GM18517 (cell line): ENCODE measurements around the gene ACCSL.

Experiments
- ATAC-seq: cut with Tn5 transposase; IDR thresholded peaks from one replicate; pipeline ENCODE4 v1.9.1; 2021; ENCODE audit warnings: mild to moderate bottlenecking, moderate library complexity; ENCODE audit not compliant: unreplicated experiment

The ACCSL gene

DNA sequence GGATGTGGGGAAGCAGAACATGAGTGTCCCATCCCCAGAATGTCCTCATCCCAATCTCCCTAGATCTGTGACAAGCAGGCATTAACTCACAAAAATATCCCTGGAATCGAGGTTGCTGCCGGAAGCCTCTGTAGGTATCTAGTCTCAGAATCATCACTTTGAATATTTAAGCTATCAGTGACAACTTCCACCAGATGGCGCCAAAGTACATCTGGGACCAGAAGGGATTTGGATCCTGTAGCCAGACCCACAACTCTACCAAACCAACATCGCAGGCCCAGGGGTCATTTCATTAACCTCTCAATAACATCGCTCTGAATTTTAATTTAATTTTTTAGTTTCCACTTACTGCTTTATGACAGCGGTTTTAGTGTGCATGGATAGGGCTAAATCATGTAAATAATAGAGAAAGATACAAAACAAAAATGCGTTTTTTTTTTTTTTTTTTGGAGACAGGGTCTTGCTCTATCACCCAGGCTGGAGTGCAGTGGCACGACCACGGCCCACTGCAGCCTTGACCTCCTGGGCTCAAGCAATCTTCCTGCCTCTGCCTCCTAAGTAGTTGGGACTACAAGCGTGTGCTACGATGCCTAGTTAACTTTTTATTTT, 46.6 kb downstream of the ACCSL start:
- peak; percentile 54 for ATAC-seq

DNA sequence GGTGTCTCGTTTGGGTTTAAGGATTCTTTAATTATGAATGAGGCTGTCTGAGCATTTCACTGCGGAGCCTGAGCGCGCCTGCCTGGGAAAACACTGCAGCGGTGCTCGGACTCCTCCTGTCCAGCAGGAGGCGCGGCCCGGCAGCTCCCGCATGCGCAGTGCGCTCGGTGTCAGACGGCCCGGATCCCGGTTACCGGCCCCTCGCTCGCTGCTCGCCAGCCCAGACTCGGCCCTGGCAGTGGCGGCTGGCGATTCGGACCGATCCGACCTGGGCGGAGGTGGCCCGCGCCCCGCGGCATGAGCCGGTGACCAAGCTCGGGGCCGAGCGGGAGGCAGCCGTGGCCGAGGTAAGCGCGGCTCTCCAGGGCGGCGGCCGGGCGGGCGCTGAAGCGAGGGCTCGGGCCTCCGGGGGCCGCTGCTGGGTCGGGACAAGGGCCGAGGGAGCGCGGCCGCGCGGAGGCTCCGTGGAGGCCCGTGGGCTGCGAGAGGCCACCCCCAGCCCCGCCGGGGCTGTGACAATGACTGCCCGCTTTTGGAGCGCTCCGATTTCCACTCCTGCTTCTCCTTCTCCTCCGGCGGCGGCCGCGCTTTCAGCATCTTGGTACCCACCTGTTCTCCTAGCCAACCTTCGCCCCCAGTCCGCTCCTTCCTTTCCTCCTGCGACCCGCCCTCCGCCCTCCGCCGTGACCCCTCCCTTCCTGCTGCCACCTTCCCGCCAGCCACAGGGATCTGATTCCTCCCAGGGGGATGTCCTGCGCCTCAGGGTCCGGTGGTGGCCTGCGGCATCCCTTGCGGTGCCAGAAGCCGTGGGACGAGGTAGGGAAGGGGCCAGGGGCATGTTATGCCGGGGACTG, 48.0 kb downstream of the ACCSL start, which contains the start of gene EXT2:
EXT2 (plus strand) TSS at position 173 of the 854 bp plus-strand sequence. CDS start 12,035 bp downstream, outside the sequence.
- ATAC-seq = peak; percentile 83

DNA sequence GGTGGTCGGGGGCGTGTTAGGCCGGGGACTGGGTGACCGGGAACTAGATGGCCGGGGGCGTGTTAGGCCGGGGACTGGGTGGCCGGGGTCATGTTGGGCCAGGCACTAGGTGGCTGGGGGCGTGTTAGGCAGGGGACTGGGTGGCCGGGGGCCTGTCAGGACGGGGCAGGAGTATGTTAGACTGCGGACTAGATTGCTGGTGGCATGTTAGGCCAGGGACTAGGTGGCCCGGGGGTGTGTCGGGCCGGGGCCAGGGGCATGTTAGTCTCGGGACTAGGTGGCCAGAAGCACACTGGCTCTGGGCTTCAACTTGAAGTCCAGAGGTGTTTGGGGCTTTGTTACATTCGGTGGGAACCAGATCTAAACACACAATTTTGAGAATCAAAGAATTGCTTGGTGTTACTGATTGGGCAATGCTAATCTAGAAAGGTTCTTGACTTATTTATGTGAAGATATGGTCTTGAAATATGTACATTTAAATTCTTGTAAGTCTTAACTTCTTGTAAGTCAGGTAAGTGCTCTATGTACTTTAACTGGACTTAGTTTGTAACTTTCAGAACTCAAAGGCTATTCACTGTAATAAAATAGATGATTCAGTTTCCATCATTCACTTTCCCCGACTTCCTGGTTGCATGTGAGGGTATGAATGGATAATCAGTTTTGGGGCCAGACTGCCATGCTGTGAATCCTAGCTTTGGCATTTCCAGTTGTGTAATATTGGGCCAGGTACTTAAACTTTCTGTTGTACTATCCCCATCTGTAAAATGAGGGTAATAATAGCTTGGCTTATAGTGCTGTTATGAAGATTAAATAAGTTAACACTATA, 48.8 kb downstream of the ACCSL start:
- no peak for ATAC-seq

DNA sequence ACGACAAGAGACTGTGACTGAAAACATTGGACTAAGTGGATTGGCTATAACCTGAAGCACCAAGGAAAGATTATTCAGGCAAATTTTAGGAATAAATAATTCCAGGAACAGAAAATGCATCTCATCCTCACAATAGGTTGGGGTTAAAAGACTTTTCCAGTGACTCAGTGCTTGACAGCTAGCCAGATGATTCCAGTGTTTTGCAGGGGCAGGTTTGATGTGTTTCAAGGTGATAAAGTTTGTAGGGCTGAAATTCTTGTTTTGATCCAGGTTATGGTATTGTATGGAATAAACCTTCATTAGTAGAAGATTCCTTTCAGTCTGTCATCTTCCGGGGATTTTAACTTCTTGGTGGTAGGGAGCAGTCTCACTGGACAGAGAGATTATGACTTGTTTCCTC, 50.0 kb downstream of the ACCSL start:
- no peak for ATAC-seq

DNA sequence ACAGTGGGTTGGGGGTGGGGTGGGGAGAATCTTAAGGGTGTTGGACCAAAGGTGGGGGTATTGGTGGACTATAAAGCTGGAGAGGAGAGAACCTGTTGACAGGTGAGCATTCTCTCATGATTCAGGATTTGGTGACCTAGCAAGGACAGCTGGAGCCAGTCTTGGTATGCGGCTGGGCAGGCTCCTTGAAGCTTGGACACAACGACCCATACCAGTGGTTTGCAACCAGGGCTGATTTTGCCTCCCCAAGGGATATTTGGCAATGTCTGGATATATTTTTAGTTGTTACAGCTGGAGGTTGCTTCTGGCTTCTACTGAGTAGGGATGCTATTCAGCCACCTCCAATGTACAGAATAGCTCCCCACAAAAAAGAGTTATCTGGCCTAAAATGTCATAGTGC, 53.3 kb downstream of the ACCSL start:
- no peak for ATAC-seq

DNA sequence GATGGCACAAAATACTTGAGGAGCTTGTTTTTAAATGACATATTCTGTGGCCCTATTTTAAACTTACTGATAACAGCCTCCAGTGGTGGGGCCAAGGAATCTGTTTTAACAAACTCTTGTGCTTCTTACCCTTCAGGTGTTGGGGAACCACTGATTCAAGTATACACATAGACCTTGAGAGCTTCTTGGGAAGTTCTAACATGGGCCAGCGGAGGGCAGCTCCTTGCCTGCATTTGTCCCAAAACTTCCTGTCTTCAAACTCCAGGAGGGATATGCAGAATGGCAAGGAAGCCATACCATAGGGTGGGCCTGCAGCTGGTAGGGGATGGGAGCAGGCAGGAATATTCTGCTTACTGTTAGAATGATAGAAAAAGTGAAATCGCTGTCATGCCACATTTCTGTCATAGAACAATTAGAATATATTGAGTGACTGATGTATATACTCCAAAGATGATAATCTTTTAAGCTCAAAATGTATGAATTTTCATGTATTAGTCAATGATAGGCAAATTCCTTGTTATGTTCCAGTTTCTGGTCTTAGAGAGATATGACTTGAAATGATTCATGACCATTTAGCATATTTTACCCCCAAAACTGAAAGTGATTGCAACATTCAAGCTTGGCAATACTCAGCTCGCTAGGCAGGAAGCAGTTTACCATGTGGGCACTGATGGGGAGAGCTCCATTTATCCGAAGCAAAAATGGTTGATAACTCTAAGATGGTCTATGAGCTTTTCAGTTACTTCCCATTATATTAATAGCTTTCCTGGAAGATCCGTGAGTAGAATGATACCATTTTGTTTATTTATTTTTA, 56.9 kb downstream of the ACCSL start:
- ATAC-seq = no peak

DNA sequence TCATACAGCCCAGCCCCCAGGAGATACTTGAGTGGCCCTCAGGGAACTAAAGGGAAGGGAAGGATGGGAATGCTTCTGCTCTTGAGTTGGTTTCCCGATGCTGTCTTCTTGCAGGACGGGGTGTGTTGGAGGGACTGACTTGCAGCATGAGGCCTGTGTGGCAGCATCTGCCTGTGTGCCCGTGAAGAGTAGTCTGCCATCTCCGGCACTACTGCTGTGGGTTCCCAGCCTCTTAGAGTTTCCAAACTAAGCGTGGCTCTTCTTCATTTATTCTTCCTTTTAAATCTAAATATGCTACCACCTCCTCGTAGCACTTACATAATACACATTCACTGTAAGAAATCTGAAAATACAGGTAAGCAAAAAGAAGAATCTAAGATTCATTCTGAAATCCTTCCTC, 60.5 kb downstream of the ACCSL start:
- ATAC-seq = no peak
